IMR-90 (cell line): ENCODE data around the gene EML6. TPM values are rescaled to one million over a fixed set of nuclear protein-coding genes. Genes with fewer than 3 reads are reported as not detected.
A peak's percentile ranks its signal among the peaks of the same experiment; 100 is the strongest.

ENCODE experiments used
- ATAC-seq: fragments of 200-7000 bp; cut with Tn5 transposase; 2 replicates; pipeline ENCODE4 v1.9.1; 2020; ENCODE audit warnings: low read depth, mild to moderate bottlenecking, moderate library complexity
- BruUV-seq: library from RNA; stranded (reverse); fragments of 400-500 nt; replicated peaks from 2 replicates; lab custom pipeline; 2021; lab: Mats Ljungman, UMichigan
- CTCF ChIA-PET: fragments of 300-600 bp; formaldehyde crosslinking; extraction: SDS; loops from one replicate; lab custom pipeline; 2021; ENCODE audit warnings: antibody characterized with exemption; lab: Yijun Ruan, JAX
- POLR2A ChIA-PET: fragments of 300-600 bp; sonication (Branson Sonifier 250); formaldehyde crosslinking; loops from one replicate; lab custom pipeline; 2022; ENCODE audit warnings: antibody characterized with exemption; ENCODE audit not compliant: unreplicated experiment; lab: Charles Lee
- DNase-seq: peaks from one replicate; pipeline ENCODE4 v3.0.0; 2013
- H2AFZ ChIP-seq: replicated peaks from 2 replicates; pipeline ENCODE3; 2013; ENCODE audit warnings: low read length, mild to moderate bottlenecking; ENCODE audit not compliant: poor library complexity
- H2AK5ac ChIP-seq: 2 replicates; pipeline ENCODE4 v1.6.1; 2013; ENCODE audit warnings: low read depth, low read length, inconsistent platforms
- H2AK9ac ChIP-seq: replicated peaks from 2 replicates; pipeline ENCODE3; 2013; ENCODE audit warnings: mild to moderate bottlenecking, low read depth, low read length, moderate library complexity; ENCODE audit not compliant: poor library complexity
- H2BK120ac ChIP-seq: 2 replicates; pipeline ENCODE4 v1.6.1; 2013; ENCODE audit warnings: low read depth, low read length, inconsistent platforms
- H2BK15ac ChIP-seq: 3 replicates; pipeline ENCODE4 v1.6.1; 2013; ENCODE audit warnings: low read depth, low read length, inconsistent platforms
- H2BK20ac ChIP-seq: 2 replicates; pipeline ENCODE4 v1.6.1; 2013; ENCODE audit warnings: low read depth, mild to moderate bottlenecking, inconsistent platforms, low read length, moderate library complexity
- H2BK5ac ChIP-seq: 2 replicates; pipeline ENCODE4 v1.6.1; 2013; ENCODE audit warnings: mild to moderate bottlenecking, low read depth, low read length, inconsistent platforms; ENCODE audit not compliant: poor library complexity, severe bottlenecking
- H3K14ac ChIP-seq: replicated peaks from 2 replicates; pipeline ENCODE4 v1.6.1; 2013; ENCODE audit warnings: low read depth, low read length, inconsistent platforms
- H3K18ac ChIP-seq: 2 replicates; pipeline ENCODE4 v1.6.1; 2013; ENCODE audit warnings: low read depth, low read length, control low read depth
- H3K23ac ChIP-seq: 2 replicates; pipeline ENCODE4 v1.6.1; 2013; ENCODE audit warnings: low read depth, low read length, inconsistent platforms
- H3K27ac ChIP-seq: 2 replicates; pipeline ENCODE4 v1.5.1; 2013; ENCODE audit warnings: mild to moderate bottlenecking, control low read depth, low read length; ENCODE audit not compliant: insufficient read depth
- H3K27me3 ChIP-seq: 2 replicates; pipeline ENCODE4 v1.6.1; 2013; ENCODE audit warnings: low read length; ENCODE audit not compliant: control insufficient read depth, insufficient read depth
- H3K36me3 ChIP-seq: 2 replicates; pipeline ENCODE4 v1.6.1; 2013; ENCODE audit warnings: low read length, mixed read lengths; ENCODE audit not compliant: control insufficient read depth, insufficient read depth
- H3K4ac ChIP-seq: 2 replicates; pipeline ENCODE4 v1.6.1; 2013; ENCODE audit warnings: low read depth, low read length, inconsistent platforms
- H3K4me1 ChIP-seq: 2 replicates; pipeline ENCODE4 v1.6.1; 2013; ENCODE audit warnings: low read length, mixed read lengths; ENCODE audit not compliant: control insufficient read depth, insufficient read depth
- H3K4me2 ChIP-seq: 2 replicates; pipeline ENCODE4 v1.6.1; 2013; ENCODE audit warnings: low read depth, mild to moderate bottlenecking, control low read depth, low read length, moderate library complexity
- H3K4me3 ChIP-seq: 2 replicates; pipeline ENCODE4 v1.5.1; 2013; ENCODE audit warnings: low read depth, mild to moderate bottlenecking, control low read depth, low read length, moderate library complexity; ENCODE audit not compliant: insufficient read depth
- H3K56ac ChIP-seq: 2 replicates; pipeline ENCODE4 v1.6.1; 2013; ENCODE audit warnings: low read length, inconsistent platforms; ENCODE audit not compliant: insufficient read depth; ENCODE audit errors: extremely low read depth
- H3K79me1 ChIP-seq, 2 experiments: 2 replicates each; pipeline ENCODE4 v1.6.1; 2013; ENCODE audit warnings: low read length in 2 of 2, inconsistent platforms in 1 of 2, low read depth in 1 of 2
- H3K9ac ChIP-seq: 2 replicates; pipeline ENCODE4 v1.6.1; 2013; ENCODE audit warnings: low read depth, low read length, control low read depth
- H3K9me1 ChIP-seq: 2 replicates; pipeline ENCODE4 v1.6.1; 2013; ENCODE audit warnings: low read length, inconsistent platforms; ENCODE audit not compliant: insufficient read depth
- H3K9me3 ChIP-seq: 2 replicates; pipeline ENCODE4 v1.6.1; 2013; ENCODE audit warnings: low read length; ENCODE audit not compliant: control insufficient read depth, insufficient read depth
- H4K20me1 ChIP-seq: 2 replicates; pipeline ENCODE4 v1.6.1; 2013; ENCODE audit warnings: low read length, inconsistent platforms; ENCODE audit not compliant: insufficient read depth
- H4K5ac ChIP-seq: 2 replicates; pipeline ENCODE4 v1.6.1; 2013; ENCODE audit warnings: mild to moderate bottlenecking, low read depth, low read length, control low read depth
- H4K8ac ChIP-seq, 2 experiments: 2 replicates each; pipeline ENCODE4 v1.6.1; 2013; ENCODE audit warnings: low read depth in 2 of 2, low read length in 2 of 2, control low read depth in 1 of 2, inconsistent platforms in 1 of 2
- H4K91ac ChIP-seq: 2 replicates; pipeline ENCODE4 v1.6.1; 2013; ENCODE audit warnings: low read depth, low read length, inconsistent platforms; ENCODE audit not compliant: insufficient read depth
- BHLHE40 ChIP-seq: fragments of 150-350 bp; IDR thresholded peaks from 2 replicates; pipeline ENCODE4 v1.6.1; 2016; ENCODE audit warnings: mild to moderate bottlenecking, low read depth, low read length
- ELK1 ChIP-seq: fragments of 150-350 bp; IDR thresholded peaks from 2 replicates; pipeline ENCODE4 v1.6.1; 2016; ENCODE audit warnings: low read depth, mild to moderate bottlenecking, low read length, moderate library complexity, borderline replicate concordance
- FOS ChIP-seq: fragments of 150-350 bp; IDR thresholded peaks from 2 replicates; pipeline ENCODE4 v1.6.1; 2016; ENCODE audit warnings: low read depth, low read length
- MAZ ChIP-seq: IDR thresholded peaks from 2 replicates; pipeline ENCODE4 v1.6.1; 2012; ENCODE audit warnings: low read depth, mild to moderate bottlenecking, low read length, improper control_type of control experiment, moderate library complexity, borderline replicate concordance
- WGBS, 2 experiments: methylation state at CpG; one replicate each; pipeline versions ENCODE4 v1.1.5 to v1.1.7; 2013; ENCODE audit warnings: missing lambda C conversion rate in 2 of 2; ENCODE audit not compliant: insufficient read length in 1 of 2; ENCODE audit errors: extremely low coverage in 2 of 2; 5-methylcytosine and 5-hydroxymethylcytosine counted together
- dilution Hi-C: fragments of 300-500 bp; cut with HindIII; formaldehyde crosslinking; loops from one replicate; pipeline ENCODE4 v1.14.3; 2018; ENCODE audit warnings: low sequenced_read_pairs; ENCODE audit not compliant: unreplicated experiment
- in situ Hi-C: fragments of 300-500 bp; cut with MboI; formaldehyde crosslinking; loops from 3 replicates; pipeline ENCODE4 v1.14.3; 2019; ENCODE audit warnings: low sequenced_read_pairs, inconsistent platforms, mixed read lengths
- intact Hi-C: fragments of 100-400 bp; cut with micrococcal nuclease; formaldehyde crosslinking; loops from 2 replicates; pipeline ENCODE4 v1.10.0; 2022
- polyA plus RNA-seq, 3 experiments: library from polyadenylated mRNA; depleted of rRNA; stranded (reverse); fragments of >200 nt; gene quantifications; 2 replicates each; pipeline ENCODE4 v1.2.3, GENCODE V29; 2012; ENCODE audit warnings: low replicate concordance in 1 of 3
- total RNA-seq: library from RNA; depleted of rRNA; stranded (reverse); fragments of >200 nt; gene quantifications from 2 replicates; pipeline ENCODE4 v1.2.3, GENCODE V29; 2012

Gene EML6
- total and polyA plus RNA-seq, 2 of the 4 experiments (the other 2 are of a cell fraction), result 0.18 to 0.19 TPM

GRCh38 chr2:54728669-54729120 lies 5.2 kb downstream of the EML6 start:
- no peaks in the 10 kb centered on the region for H3K79me1 ChIP-seq
- ChIA-PET CTCF (interaction anchor here (0.6 to 1.2 kb wide), 4 partner anchors 13 to 621 kb away, joined by 4 to 5 read pairs (median 4); no protein-coding TSS in a partner anchor), POLR2A (no interaction called here)
- peaks cover 3% of the 10 kb centered on the region; the same call in 1 of the 2 replicates for H4K20me1 ChIP-seq
- H3K36me3 ChIP-seq, result no peaks in the 10 kb centered on the region
- DNase-seq, result peak; percentile 88
- no CpG with 5 or more reads among the region's 4 CpGs for WGBS, 2 experiments
- H4K8ac ChIP-seq, result no peak overlapping the region
- no peak overlapping the region for H3K4me3 ChIP-seq
- H3K23ac ChIP-seq, result no peak overlapping the region
- no TSS peak for BruUV-seq
- no peak overlapping the region for H3K9ac ChIP-seq
- intact Hi-C loops (loop anchor here (10.0 kb wide), 2 partner anchors 256 to 316 kb away; no protein-coding TSS in a partner anchor), in situ Hi-C loops (no loop called here), dilution Hi-C loops (no loop called here)
- no peak overlapping the region for H2AK9ac ChIP-seq
- H3K9me3 ChIP-seq, result peaks cover 1% of the 10 kb centered on the region; the same call in 1 of the 2 replicates
- peaks cover 35% of the 10 kb centered on the region for H3K27me3 ChIP-seq
- H3K4me2 ChIP-seq, result no peak overlapping the region
- no peak overlapping the region for H4K91ac ChIP-seq
- TF ChIP-seq MAZ, result no peak
- TF ChIP-seq BHLHE40, result 0 out of 2 replicates have a peak, but pooled peaks have one; percentile 8
- peak; percentile 68 for TF ChIP-seq FOS
- TF ChIP-seq ELK1, result no peak
- no peak overlapping the region for H2AFZ ChIP-seq
- H3K4me1 ChIP-seq, result no peaks in the 10 kb centered on the region
- no peak overlapping the region for H2BK120ac ChIP-seq
- H2AK5ac ChIP-seq, result no peak overlapping the region
- H3K18ac ChIP-seq, result no peak overlapping the region
- no peak overlapping the region for H3K14ac ChIP-seq
- no peak overlapping the region for H2BK15ac ChIP-seq
- no peak overlapping the region for H4K5ac ChIP-seq
- H2BK20ac ChIP-seq, result no peak overlapping the region
- ATAC-seq, result peak; percentile 80
- no peak overlapping the region for H3K27ac ChIP-seq
- no peak overlapping the region for H3K4ac ChIP-seq
- H2BK5ac ChIP-seq, result no peak overlapping the region
- no peak overlapping the region for H3K56ac ChIP-seq
- H3K9me1 ChIP-seq, result peaks cover 8% of the 10 kb centered on the region
